Activated T-cell treated with anti-CD3 and anti-CD28 coated beads, Interleukin-2, amount 50 U/mL, for 24 hours (primary cell): ENCODE data around the gene SLC24A3.

Experiments
- DNase-seq: peaks from one replicate; pipeline ENCODE4 v3.0.0-alpha.2; 2020
- H3K27ac Mint-ChIP-seq: 2 replicates; pipeline ENCODE4 v1.8.0; 2020; ENCODE audit warnings: mild to moderate bottlenecking, mixed read lengths
- H3K27me3 Mint-ChIP-seq: 2 replicates; pipeline ENCODE4 v1.8.0; 2020; ENCODE audit warnings: mixed read lengths
- H3K36me3 Mint-ChIP-seq: 2 replicates; pipeline ENCODE4 v1.8.0; 2020; ENCODE audit warnings: low read depth, mixed read lengths
- H3K4me1 Mint-ChIP-seq: 2 replicates; pipeline ENCODE4 v1.8.0; 2020; ENCODE audit warnings: low read depth, mixed read lengths
- H3K4me3 Mint-ChIP-seq: 2 replicates; pipeline ENCODE4 v1.8.0; 2020; ENCODE audit warnings: mild to moderate bottlenecking, moderate library complexity, mixed read lengths
- H3K9me3 Mint-ChIP-seq: 2 replicates; pipeline ENCODE4 v1.8.0; 2020; ENCODE audit warnings: mixed read lengths

SLC24A3 gene

DNA sequence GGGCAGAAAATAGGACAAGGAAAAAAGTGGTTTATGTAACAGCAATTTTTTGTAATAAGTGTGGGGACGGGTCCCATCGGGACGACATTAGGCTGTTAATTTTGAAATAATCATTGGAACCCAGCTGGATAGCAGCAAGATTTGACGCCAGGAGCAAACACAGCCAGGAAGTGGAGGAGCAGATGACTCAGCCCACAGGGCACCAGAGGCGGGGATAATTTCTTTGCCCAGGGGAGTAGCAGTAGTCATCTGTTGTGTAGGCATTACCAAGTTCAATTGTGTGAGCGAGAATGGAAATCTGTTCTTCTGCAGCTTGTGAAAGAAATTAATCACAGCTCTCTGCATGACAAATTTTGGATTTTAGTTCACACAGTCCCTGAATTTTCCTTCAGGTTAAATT, 523.0 kb downstream of the SLC24A3 start:
- no peak for DNase-seq
- peaks cover 16% of the 10 kb centered on the region for H3K4me1 Mint-ChIP-seq
- no peaks in the 10 kb centered on the region for H3K36me3 Mint-ChIP-seq
- no peak overlapping the region for H3K27ac Mint-ChIP-seq
- H3K4me3 Mint-ChIP-seq = no peak overlapping the region
- H3K27me3 Mint-ChIP-seq = peaks cover 16% of the 10 kb centered on the region
- no peaks in the 10 kb centered on the region for H3K9me3 Mint-ChIP-seq

DNA sequence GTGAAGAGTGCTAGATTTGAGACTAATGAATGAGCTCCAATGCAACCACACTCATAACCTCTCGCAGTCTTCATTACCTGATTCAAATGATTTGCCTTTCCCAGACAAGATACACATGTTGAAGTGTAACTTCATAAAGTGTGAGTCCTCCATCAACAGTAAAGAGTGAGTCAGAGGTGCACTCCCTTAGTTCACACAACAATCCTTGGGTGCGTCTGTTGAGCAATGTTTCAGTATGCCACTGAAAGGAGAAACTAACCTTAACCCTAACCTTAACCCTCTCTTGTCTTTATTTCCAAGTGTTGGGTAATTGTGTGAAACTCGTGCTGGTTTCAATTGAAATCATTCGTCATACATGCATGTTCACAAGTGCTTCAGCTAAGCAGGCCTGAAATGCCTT, 524.6 kb downstream of the SLC24A3 start:
- no peak overlapping the region for H3K4me3 Mint-ChIP-seq
- no peaks in the 10 kb centered on the region for H3K36me3 Mint-ChIP-seq
- H3K4me1 Mint-ChIP-seq = peaks cover 16% of the 10 kb centered on the region
- DNase-seq = no peak
- H3K9me3 Mint-ChIP-seq = no peaks in the 10 kb centered on the region
- no peak overlapping the region for H3K27ac Mint-ChIP-seq
- peaks cover 22% of the 10 kb centered on the region for H3K27me3 Mint-ChIP-seq

DNA sequence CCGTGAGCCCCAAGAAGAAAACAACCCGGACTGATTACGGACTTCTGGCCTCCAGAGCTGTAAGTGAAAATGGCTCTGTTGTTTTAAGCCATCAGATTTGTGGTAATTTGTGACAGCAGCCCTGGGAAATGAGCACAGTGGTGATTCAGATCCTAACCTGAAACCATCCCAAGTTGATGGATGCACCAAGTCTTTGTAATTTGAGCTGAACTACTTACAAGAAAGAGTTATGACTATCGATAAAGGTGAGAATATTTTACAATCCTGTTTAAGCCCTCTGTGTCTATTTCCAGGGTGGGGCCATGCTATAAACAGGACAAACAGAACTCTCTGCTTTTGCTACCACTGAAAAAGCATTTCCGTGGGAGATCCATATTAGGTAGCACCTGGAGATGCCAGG, 526.5 kb downstream of the SLC24A3 start:
- Mint-ChIP-seq H3K4me3 (no peak overlapping the region), H3K27me3 (peaks cover 32% of the 10 kb centered on the region), H3K4me1 (peaks cover 16% of the 10 kb centered on the region), H3K9me3 (peaks cover 1% of the 10 kb centered on the region), H3K27ac (no peak overlapping the region), H3K36me3 (no peaks in the 10 kb centered on the region)
- DNase-seq = no peak

DNA sequence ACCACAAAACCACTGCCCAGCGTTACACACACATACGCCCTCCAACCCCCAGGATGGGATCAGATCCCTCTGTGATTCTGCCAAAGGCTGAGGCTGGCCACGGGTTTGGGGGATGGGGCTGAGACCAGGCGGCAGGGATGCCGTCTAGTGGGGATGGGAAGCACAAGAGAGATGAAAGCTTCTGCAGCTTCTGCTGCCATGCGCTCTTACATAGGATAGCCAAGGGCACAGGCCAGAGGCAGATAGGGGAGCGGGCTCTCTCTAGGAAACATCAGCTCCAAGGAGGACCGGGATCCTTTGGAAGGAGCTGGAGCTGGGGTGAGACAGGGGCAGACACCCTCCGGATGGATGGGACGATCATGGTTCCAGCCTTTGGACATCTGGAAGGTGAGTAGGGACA, 526.9 kb downstream of the SLC24A3 start:
- no peak overlapping the region for H3K27ac Mint-ChIP-seq
- H3K4me3 Mint-ChIP-seq = no peak overlapping the region
- H3K27me3 Mint-ChIP-seq = peaks cover 33% of the 10 kb centered on the region
- peaks cover 16% of the 10 kb centered on the region for H3K4me1 Mint-ChIP-seq
- H3K36me3 Mint-ChIP-seq = no peaks in the 10 kb centered on the region
- DNase-seq = no peak
- H3K9me3 Mint-ChIP-seq = peaks cover 2% of the 10 kb centered on the region

DNA sequence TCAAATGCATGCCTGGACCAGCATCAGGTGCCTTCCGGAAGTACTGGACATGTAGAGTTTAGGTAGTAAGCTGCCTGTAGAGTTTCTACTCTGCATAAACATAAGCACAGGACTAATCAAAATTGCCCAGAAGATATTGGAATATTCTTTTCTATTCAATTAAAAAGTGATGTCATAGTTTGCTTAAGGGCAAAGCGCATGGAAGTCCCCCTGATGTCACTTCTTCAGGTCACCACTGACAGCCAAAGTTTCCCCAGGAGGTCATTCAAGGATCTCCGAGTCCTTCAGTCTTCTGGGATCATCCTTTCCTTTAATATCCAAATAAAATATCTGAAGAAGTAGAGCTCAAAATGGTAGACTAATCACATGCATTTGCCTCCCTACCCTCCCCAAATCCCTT, 528.1 kb downstream of the SLC24A3 start:
- H3K36me3 Mint-ChIP-seq = no peaks in the 10 kb centered on the region

DNA sequence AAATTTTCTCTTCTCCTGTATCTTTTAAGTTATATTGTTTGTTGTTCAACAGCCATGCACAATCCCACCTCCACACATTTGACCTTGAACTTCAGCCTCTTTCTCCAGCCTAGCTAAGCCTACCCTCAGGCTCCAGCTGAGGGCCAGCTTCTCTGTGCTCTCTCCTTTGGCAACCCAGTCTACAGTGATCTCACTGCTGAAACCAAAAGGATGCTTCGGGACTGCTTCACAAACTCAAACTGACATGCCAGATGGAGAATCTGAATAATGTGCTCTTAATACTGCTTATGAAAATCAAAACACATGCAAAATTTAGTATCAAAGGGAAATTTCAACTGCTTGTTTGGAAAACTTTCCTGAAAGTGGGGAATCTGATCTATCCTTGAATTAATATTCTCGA, 529.5 kb downstream of the SLC24A3 start:
- Mint-ChIP-seq H3K4me1 (peaks cover 5% of the 10 kb centered on the region), H3K27me3 (peaks cover 41% of the 10 kb centered on the region), H3K4me3 (no peak overlapping the region), H3K36me3 (no peaks in the 10 kb centered on the region), H3K9me3 (peaks cover 9% of the 10 kb centered on the region), H3K27ac (no peak overlapping the region)
- no peak for DNase-seq

More for the DNA sequence above, 528.1 kb downstream of the SLC24A3 start:
- H3K27me3 Mint-ChIP-seq = peaks cover 36% of the 10 kb centered on the region
- no peak overlapping the region for H3K4me3 Mint-ChIP-seq
- no peak for DNase-seq
- H3K27ac Mint-ChIP-seq = no peak overlapping the region
- H3K4me1 Mint-ChIP-seq = peaks cover 12% of the 10 kb centered on the region
- peaks cover 5% of the 10 kb centered on the region for H3K9me3 Mint-ChIP-seq

DNA sequence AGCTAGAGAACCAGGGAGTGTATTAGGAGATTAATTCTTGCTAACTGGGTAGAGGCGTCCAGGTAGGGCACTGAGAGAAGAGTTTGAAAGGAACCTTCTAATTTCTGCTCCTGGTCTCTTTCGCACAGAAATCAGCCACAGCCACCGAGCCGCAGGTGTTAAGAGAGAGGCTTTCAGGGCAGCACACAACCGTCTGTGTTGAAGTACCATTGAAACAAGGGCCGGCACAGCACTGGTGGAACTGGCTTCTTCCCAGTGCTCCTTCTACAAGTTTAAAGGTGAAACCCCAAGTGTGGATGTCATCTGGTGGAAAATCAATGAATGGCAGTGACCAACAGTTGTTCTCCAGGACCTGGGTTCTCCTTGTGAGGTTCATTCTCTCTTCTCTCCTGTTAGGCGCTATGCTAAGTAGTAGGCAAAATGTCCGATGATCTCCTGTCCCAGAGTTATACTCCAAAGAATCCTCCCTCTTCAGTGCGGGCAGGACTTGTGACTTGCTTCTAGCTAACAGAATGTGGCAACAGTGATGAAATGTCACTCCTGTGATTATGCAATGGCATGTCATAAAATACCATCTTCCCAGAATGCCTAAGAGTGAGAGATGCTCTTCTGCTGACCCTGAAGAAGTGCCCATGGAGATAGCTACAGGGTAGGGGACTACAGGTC, 530.7 kb downstream of the SLC24A3 start:
- Mint-ChIP-seq H3K4me3 (no peak overlapping the region), H3K4me1 (no peaks in the 10 kb centered on the region), H3K27ac (no peak overlapping the region), H3K9me3 (peaks cover 9% of the 10 kb centered on the region), H3K36me3 (no peaks in the 10 kb centered on the region), H3K27me3 (peaks cover 43% of the 10 kb centered on the region)
- no peak for DNase-seq

DNA sequence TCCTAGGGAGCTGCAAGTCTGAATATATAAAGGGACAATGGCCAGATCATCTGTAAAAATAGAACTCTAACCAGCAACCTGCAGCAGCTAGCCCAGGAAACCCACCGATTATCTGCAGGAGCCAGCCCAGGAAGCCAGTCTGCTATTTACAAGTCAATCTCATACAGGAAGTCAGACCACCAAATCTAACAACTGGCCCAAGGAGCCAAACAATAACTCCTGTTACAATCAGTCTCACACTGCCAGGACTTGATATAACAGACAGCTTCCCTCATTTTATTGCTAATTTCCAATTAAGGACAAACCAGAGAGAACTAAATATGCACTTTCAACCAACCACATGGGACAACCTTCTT, 531.2 kb downstream of the SLC24A3 start:
- H3K4me1 Mint-ChIP-seq = no peaks in the 10 kb centered on the region
- no peak for DNase-seq
- H3K4me3 Mint-ChIP-seq = no peak overlapping the region
- H3K36me3 Mint-ChIP-seq = no peaks in the 10 kb centered on the region
- peaks cover 9% of the 10 kb centered on the region for H3K9me3 Mint-ChIP-seq
- H3K27ac Mint-ChIP-seq = no peak overlapping the region
- H3K27me3 Mint-ChIP-seq = peaks cover 45% of the 10 kb centered on the region

DNA sequence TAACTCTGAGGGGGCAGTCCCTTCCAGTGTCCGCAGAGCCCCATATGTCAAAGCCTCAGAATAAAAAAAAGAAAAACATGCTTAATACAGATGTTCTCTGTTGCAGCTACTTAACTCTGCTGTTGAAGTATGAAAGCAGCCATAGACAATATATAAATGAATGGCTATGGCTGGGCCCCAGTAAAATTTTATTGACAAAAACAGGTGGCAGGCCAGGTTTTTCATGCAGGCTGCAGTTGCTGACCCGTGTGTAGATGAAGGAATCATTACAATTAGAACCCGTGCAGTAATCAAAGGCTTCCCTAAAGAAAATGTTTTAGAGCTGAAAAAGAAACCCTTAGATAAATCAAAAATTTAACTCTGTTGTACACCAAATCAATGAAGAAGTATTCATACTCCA, 532.7 kb downstream of the SLC24A3 start:
- no peaks in the 10 kb centered on the region for H3K36me3 Mint-ChIP-seq
- no peak overlapping the region for H3K27ac Mint-ChIP-seq
- H3K9me3 Mint-ChIP-seq = peaks cover 9% of the 10 kb centered on the region
- H3K4me1 Mint-ChIP-seq = no peaks in the 10 kb centered on the region
- peaks cover 35% of the 10 kb centered on the region for H3K27me3 Mint-ChIP-seq
- H3K4me3 Mint-ChIP-seq = no peak overlapping the region
- no peak for DNase-seq

DNA sequence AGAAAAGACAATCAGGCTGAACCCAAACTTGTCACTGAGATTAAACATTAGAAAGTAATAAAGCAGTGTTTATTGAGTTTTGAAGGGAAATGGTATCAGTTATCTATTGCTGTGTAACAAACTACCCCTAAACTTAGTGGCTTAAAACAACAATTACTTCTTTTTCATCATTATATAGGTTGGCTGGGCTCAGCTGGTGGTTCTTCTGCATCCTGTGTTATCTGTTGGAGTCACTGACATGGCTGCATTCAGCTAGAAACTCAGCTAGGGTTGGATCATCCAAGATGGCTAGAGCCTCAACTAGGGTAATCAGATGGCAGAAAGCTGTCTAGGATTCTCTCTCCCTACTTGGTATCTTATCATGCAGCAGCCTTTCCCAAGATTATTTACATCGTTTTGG, 533.1 kb downstream of the SLC24A3 start:
- no peak for DNase-seq
- Mint-ChIP-seq H3K4me1 (no peaks in the 10 kb centered on the region), H3K9me3 (peaks cover 9% of the 10 kb centered on the region), H3K36me3 (no peaks in the 10 kb centered on the region), H3K4me3 (no peak overlapping the region), H3K27ac (no peak overlapping the region), H3K27me3 (peaks cover 31% of the 10 kb centered on the region)

DNA sequence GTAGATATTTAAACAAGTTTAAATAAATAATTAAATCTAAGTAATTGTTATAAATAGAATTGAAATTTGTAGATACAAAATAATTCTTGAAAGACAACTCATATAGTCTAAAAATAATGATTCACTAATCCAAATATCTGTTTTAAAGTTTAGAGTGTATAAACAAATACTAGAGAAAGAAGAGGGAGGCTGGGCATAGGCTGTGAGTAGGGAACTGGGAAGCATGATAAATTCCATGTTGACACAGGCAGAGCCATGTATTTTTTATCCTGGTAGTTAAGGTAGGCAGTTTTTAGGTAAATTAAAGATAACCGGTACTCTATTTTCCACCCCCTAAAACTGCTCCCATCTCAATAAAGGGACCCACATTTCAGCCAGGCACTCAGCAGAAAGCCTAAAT, 534.0 kb downstream of the SLC24A3 start:
- no peak overlapping the region for H3K27ac Mint-ChIP-seq
- H3K36me3 Mint-ChIP-seq = no peaks in the 10 kb centered on the region

DNA sequence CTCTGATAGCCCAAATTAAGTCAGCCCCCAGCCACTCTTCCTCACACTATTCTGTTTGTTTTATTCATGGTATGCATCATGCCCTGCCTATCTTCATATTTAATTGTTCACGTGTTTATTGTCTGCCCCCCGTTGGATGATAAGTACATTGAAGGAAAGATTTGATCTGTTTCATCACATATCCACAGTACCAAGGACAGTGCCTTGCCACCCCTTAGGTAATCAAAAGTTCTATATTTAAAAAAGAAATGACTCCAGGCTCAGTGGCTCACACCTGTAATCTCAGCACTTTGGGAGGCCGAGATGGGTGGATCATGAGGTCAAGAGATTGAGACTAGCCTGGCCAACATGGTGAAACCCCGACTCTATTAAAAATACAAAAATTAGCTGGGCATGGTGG, 535.5 kb downstream of the SLC24A3 start:
- peaks cover 9% of the 10 kb centered on the region for H3K9me3 Mint-ChIP-seq
- no peaks in the 10 kb centered on the region for H3K4me1 Mint-ChIP-seq
- no peaks in the 10 kb centered on the region for H3K36me3 Mint-ChIP-seq
- DNase-seq = no peak
- H3K4me3 Mint-ChIP-seq = no peak overlapping the region
- H3K27ac Mint-ChIP-seq = no peak overlapping the region
- H3K27me3 Mint-ChIP-seq = peaks cover 34% of the 10 kb centered on the region

More for the DNA sequence above, 534.0 kb downstream of the SLC24A3 start:
- H3K4me1 Mint-ChIP-seq = no peaks in the 10 kb centered on the region
- H3K9me3 Mint-ChIP-seq = peaks cover 9% of the 10 kb centered on the region
- H3K4me3 Mint-ChIP-seq = no peak overlapping the region
- no peak for DNase-seq
- H3K27me3 Mint-ChIP-seq = peaks cover 28% of the 10 kb centered on the region

DNA sequence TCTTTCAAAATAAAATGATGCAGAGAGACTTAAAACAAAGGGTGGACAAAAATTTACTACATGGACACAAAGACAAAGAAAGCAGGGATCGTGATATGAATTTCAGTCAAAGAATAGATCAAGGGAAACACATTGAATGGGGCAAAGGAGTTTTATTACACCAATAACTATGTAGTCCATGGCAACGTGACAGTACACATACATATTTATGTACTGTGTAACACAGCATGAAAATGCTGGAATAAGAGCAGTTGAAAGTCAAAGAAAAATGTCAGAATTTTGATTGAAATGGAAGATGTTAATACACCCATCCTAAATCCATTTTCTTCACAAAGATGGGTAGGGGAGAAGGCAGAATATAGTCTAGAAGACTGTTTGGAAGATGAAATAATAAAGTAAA, 536.2 kb downstream of the SLC24A3 start:
- no peaks in the 10 kb centered on the region for H3K36me3 Mint-ChIP-seq
- H3K27me3 Mint-ChIP-seq = peaks cover 29% of the 10 kb centered on the region
- no peak overlapping the region for H3K4me3 Mint-ChIP-seq
- no peaks in the 10 kb centered on the region for H3K4me1 Mint-ChIP-seq
- peaks cover 9% of the 10 kb centered on the region for H3K9me3 Mint-ChIP-seq
- DNase-seq = no peak
- no peak overlapping the region for H3K27ac Mint-ChIP-seq

DNA sequence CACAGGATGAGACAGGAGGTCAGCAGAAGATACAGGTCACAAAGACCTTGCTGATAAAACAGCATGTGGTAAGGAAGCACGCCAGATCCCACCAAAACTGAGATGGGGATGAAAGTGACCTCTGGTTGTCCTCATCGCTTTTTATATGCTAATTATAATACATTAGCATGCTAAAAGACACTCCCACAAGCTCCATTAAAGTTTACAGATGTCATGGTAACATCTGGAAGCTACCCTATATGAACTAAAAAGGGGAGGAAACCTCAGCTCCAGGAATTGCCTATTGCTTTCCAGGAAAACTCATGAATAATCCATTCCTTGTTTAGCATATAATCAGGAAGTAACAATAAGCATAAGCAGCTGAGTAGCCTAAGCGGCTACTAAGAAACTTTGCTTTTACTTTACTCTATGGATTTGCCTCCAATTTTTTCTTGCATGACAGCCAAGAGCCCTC, 537.2 kb downstream of the SLC24A3 start:
- Mint-ChIP-seq H3K9me3 (peaks cover 5% of the 10 kb centered on the region), H3K27me3 (peaks cover 25% of the 10 kb centered on the region)

DNA sequence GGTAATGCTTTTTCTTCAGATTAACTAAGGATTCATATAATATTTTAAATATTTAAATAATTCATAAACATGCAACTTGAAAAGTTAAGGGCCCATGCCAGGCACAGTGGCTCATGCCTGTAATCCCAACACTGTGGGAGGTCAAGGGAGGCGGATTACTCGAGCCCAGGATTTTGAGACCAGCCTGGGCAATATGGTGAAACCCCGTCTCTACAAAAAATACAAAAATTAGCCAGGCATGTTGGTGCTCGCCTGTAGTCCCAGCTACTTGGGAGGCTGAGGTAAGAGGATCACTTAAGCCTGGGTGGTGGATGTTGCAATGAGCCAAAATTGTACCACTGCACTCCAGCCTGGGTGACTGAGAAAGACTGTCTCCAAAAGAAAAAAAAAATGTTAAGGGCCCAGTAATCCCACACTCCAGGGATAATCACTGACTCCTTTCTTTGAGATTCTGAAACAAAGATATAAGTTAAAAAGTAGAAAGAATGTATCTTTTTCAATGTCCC, 537.7 kb downstream of the SLC24A3 start:
- no peak overlapping the region for H3K27ac Mint-ChIP-seq
- no peaks in the 10 kb centered on the region for H3K4me1 Mint-ChIP-seq
- DNase-seq = no peak
- H3K9me3 Mint-ChIP-seq = peaks cover 4% of the 10 kb centered on the region
- H3K36me3 Mint-ChIP-seq = no peaks in the 10 kb centered on the region
- H3K4me3 Mint-ChIP-seq = no peak overlapping the region
- H3K27me3 Mint-ChIP-seq = peaks cover 23% of the 10 kb centered on the region

More for the DNA sequence above, 537.2 kb downstream of the SLC24A3 start:
- no peak overlapping the region for H3K4me3 Mint-ChIP-seq
- no peaks in the 10 kb centered on the region for H3K36me3 Mint-ChIP-seq
- DNase-seq = no peak
- H3K27ac Mint-ChIP-seq = no peak overlapping the region
- no peaks in the 10 kb centered on the region for H3K4me1 Mint-ChIP-seq
